Activated naive CD8-positive, alpha-beta T cell treated with anti-CD3 and anti-CD28 coated beads, Interleukin-2, amount 50 U/mL, for 24 hours (primary cell): ENCODE data around the gene ZSCAN22.

Experiments
- ATAC-seq: fragments of 150-1000 bp; cut with Tn5 transposase; one replicate; pipeline ENCODE4 v1.10.0; 2021
- DNase-seq: peaks from one replicate; pipeline ENCODE4 v3.0.0; 2021
- H3K27ac Mint-ChIP-seq: one replicate; pipeline ENCODE4 v1.8.0; 2021; ENCODE audit warnings: mild to moderate bottlenecking, mixed read lengths
- H3K27me3 Mint-ChIP-seq: one replicate; pipeline ENCODE4 v1.8.0; 2021; ENCODE audit warnings: mixed read lengths
- H3K36me3 Mint-ChIP-seq: one replicate; pipeline ENCODE4 v1.8.0; 2021; ENCODE audit warnings: low read depth, mixed read lengths
- H3K4me1 Mint-ChIP-seq: one replicate; pipeline ENCODE4 v1.8.0; 2021; ENCODE audit warnings: mixed read lengths
- H3K4me3 Mint-ChIP-seq: one replicate; pipeline ENCODE4 v1.8.0; 2021; ENCODE audit warnings: mild to moderate bottlenecking, moderate library complexity, mixed read lengths
- H3K9me3 Mint-ChIP-seq: one replicate; pipeline ENCODE4 v1.8.0; 2021; ENCODE audit warnings: mixed read lengths

Gene ZSCAN22

GRCh38 chr19:58351990-58352755 is 25.4 kb downstream of the ZSCAN22 start:
- Mint-ChIP-seq H3K27me3 (no peaks in the 10 kb centered on the region), H3K36me3 (peaks cover 12% of the 10 kb centered on the region), H3K4me3 (no peak overlapping the region), H3K27ac (no peak overlapping the region), H3K9me3 (no peaks in the 10 kb centered on the region), H3K4me1 (peaks cover 28% of the 10 kb centered on the region)
- no peak for DNase-seq
- ATAC-seq, result no peak

- Mint-ChIP-seq H3K4me3 (no peak within 1 kb of the TSS), H3K27me3 (no peaks in the 10 kb centered on the region), H3K27ac (no peak within 1 kb of the TSS), H3K36me3 (peaks cover 12% of the 10 kb centered on the region), H3K9me3 (no peaks in the 10 kb centered on the region), H3K4me1 (peaks cover 25% of the 10 kb centered on the region)
- DNase-seq (no peak), ATAC-seq (no peak)
These were observed 26.2 kb downstream of the ZSCAN22 start, which contains the start of gene A1BG for GRCh38 chr19:58352760-58353671. Gene A1BG (minus strand): TSS chr19:58353492. CDS start chr19:58353437, 55 bp downstream.

GRCh38 chr19:58353717-58354477 is 27.1 kb downstream of the ZSCAN22 start:
- DNase-seq (no peak), ATAC-seq (no peak)
- H3K36me3 Mint-ChIP-seq, result peaks cover 12% of the 10 kb centered on the region
- H3K27ac Mint-ChIP-seq, result no peak overlapping the region
- no peaks in the 10 kb centered on the region for H3K27me3 Mint-ChIP-seq
- H3K9me3 Mint-ChIP-seq, result no peaks in the 10 kb centered on the region
- peaks cover 17% of the 10 kb centered on the region for H3K4me1 Mint-ChIP-seq
- no peak overlapping the region for H3K4me3 Mint-ChIP-seq

GRCh38 chr19:58354478-58355030 is 27.8 kb downstream of the ZSCAN22 start:
- no peak for ATAC-seq
- H3K4me3 Mint-ChIP-seq, result no peak overlapping the region
- H3K9me3 Mint-ChIP-seq, result no peaks in the 10 kb centered on the region
- H3K4me1 Mint-ChIP-seq, result peaks cover 14% of the 10 kb centered on the region
- H3K27ac Mint-ChIP-seq, result no peak overlapping the region
- H3K27me3 Mint-ChIP-seq, result no peaks in the 10 kb centered on the region
- DNase-seq, result no peak
- peaks cover 10% of the 10 kb centered on the region for H3K36me3 Mint-ChIP-seq

- no peak overlapping the region for H3K4me3 Mint-ChIP-seq
These were observed 28.5 kb downstream of the ZSCAN22 start for GRCh38 chr19:58355215-58355796.

GRCh38 chr19:58355908-58356765 is 29.3 kb downstream of the ZSCAN22 start:
- H3K4me1 Mint-ChIP-seq, result peaks cover 12% of the 10 kb centered on the region
- H3K9me3 Mint-ChIP-seq, result no peaks in the 10 kb centered on the region
- peaks cover 4% of the 10 kb centered on the region for H3K36me3 Mint-ChIP-seq
- no peak overlapping the region for H3K4me3 Mint-ChIP-seq
- no peak overlapping the region for H3K27ac Mint-ChIP-seq
- ATAC-seq (peak; percentile 45), DNase-seq (peak; percentile 32)
- no peaks in the 10 kb centered on the region for H3K27me3 Mint-ChIP-seq

More at GRCh38 chr19:58355215-58355796, 28.5 kb downstream of the ZSCAN22 start:
- H3K36me3 Mint-ChIP-seq, result peaks cover 7% of the 10 kb centered on the region
- no peak for ATAC-seq
- no peak for DNase-seq
- no peaks in the 10 kb centered on the region for H3K9me3 Mint-ChIP-seq
- H3K27ac Mint-ChIP-seq, result no peak overlapping the region
- H3K4me1 Mint-ChIP-seq, result peaks cover 12% of the 10 kb centered on the region
- H3K27me3 Mint-ChIP-seq, result no peaks in the 10 kb centered on the region

GRCh38 chr19:58356766-58357480 is 30.1 kb downstream of the ZSCAN22 start:
- DNase-seq (no peak), ATAC-seq (no peak)
- Mint-ChIP-seq H3K4me1 (peaks cover 20% of the 10 kb centered on the region), H3K27me3 (no peaks in the 10 kb centered on the region), H3K4me3 (no peak overlapping the region), H3K9me3 (no peaks in the 10 kb centered on the region), H3K27ac (no peak overlapping the region), H3K36me3 (peaks cover 4% of the 10 kb centered on the region)

GRCh38 chr19:58357481-58358145 is 30.8 kb downstream of the ZSCAN22 start:
- no peaks in the 10 kb centered on the region for H3K27me3 Mint-ChIP-seq

GRCh38 chr19:58361900-58362271 is 35.1 kb downstream of the ZSCAN22 start:
- DNase-seq (peak; percentile 73), ATAC-seq (peak; percentile 41)
- H3K27me3 Mint-ChIP-seq, result no peaks in the 10 kb centered on the region
- H3K27ac Mint-ChIP-seq, result peak overlapping the region; percentile 99
- no peaks in the 10 kb centered on the region for H3K9me3 Mint-ChIP-seq
- peaks cover 20% of the 10 kb centered on the region for H3K4me1 Mint-ChIP-seq
- H3K36me3 Mint-ChIP-seq, result peaks cover 2% of the 10 kb centered on the region
- peak overlapping the region; percentile 97 for H3K4me3 Mint-ChIP-seq

More at GRCh38 chr19:58357481-58358145, 30.8 kb downstream of the ZSCAN22 start:
- Mint-ChIP-seq H3K36me3 (peaks cover 2% of the 10 kb centered on the region), H3K27ac (no peak overlapping the region), H3K9me3 (no peaks in the 10 kb centered on the region), H3K4me1 (peaks cover 23% of the 10 kb centered on the region), H3K4me3 (no peak overlapping the region)
- ATAC-seq (no peak), DNase-seq (no peak)

GRCh38 chr19:58362272-58362994 is 35.6 kb downstream of the ZSCAN22 start, which contains the start of gene ZNF497:
Gene ZNF497 (minus strand): TSS chr19:58362751. CDS start chr19:58357635, 5,116 bp downstream.
- Mint-ChIP-seq H3K27ac (peak within 1 kb of the TSS; percentile 99), H3K4me1 (peaks cover 18% of the 10 kb centered on the region), H3K36me3 (peaks cover 3% of the 10 kb centered on the region), H3K9me3 (no peaks in the 10 kb centered on the region), H3K27me3 (no peaks in the 10 kb centered on the region), H3K4me3 (peak within 1 kb of the TSS; percentile 97)
- DNase-seq (peak; percentile 98), ATAC-seq (peak; percentile 94)

- H3K36me3 Mint-ChIP-seq, result peaks cover 3% of the 10 kb centered on the region
- DNase-seq, result no peak
- ATAC-seq, result no peak
- H3K27ac Mint-ChIP-seq, result no peak overlapping the region
- H3K27me3 Mint-ChIP-seq, result no peaks in the 10 kb centered on the region
- peaks cover 18% of the 10 kb centered on the region for H3K4me1 Mint-ChIP-seq
- no peaks in the 10 kb centered on the region for H3K9me3 Mint-ChIP-seq
- peak overlapping the region; percentile 32 for H3K4me3 Mint-ChIP-seq
These were observed 37.4 kb downstream of the ZSCAN22 start for GRCh38 chr19:58364146-58364545.
